ENCODE data around the gene TFR2.
"Not testable (repeated sequence)": the region's sequence is repeated elsewhere in the genome, so short reads cannot be mapped to it uniquely, and the experiment has no call there.

Gene TFR2

DNA sequence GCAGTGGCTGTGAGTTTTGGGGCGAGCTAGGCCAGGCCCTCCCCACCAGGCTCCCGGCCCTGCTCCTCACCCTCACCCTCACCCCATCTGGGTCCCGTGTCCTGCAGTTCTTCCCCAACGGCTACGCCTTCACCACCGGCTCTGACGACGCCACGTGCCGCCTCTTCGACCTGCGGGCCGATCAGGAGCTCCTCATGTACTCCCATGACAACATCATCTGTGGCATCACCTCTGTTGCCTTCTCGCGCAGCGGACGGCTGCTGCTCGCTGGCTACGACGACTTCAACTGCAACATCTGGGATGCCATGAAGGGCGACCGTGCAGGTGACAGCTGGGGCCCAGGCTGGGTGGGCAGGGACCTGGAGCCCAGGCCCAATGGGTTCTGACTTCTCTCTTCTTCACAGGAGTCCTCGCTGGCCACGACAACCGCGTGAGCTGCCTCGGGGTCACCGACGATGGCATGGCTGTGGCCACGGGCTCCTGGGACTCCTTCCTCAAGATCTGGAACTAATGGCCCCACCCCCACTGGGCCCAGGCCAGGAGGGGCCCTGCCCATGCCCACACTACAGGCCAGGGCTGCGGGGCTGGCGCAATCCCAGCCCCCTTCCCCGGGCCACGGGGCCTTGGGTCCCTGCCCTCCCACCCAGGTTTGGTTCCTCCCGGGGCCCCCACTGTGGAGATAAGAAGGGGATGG lies 37.1 kb upstream of the TFR2 start:
- no peak for DNase-seq (ENCODE audit: low spot score)

DNA sequence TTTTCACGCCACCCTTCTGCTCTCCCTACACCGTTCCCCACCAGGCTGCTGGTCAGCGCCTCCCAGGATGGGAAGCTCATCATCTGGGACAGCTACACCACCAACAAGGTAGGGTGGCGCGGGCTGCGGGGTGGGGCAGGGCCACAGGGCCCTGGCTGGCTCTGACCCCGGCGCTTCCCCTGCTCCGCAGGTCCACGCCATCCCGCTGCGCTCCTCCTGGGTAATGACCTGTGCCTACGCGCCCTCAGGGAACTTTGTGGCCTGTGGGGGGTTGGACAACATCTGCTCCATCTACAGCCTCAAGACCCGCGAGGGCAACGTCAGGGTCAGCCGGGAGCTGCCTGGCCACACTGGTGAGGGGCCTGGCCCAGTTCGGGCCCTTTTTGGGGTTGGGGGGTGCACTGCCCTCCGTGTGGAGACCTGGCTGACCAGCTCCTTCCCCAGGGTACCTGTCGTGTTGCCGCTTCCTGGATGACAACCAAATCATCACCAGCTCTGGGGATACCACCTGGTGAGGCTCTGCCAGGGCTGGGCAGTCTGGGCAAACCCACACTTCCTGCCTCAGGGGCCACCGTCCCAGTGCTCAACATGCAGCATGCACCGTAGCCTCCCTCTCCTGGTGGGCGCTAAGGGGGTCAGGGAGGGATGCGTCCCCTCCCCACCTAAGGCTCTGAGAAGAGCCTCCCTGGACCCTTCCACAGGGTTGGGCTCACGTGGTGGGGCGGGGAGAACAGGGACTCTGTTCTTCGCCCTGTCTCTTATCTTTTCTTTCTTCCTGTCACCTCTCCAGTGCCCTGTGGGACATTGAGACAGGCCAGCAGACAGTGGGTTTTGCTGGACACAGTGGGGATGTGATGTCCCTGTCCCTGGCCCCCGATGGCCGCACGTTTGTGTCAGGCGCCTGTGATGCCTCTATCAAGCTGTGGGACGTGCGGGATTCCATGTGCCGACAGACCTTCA lies 36.2 kb upstream of the TFR2 start:
- no peak for DNase-seq (ENCODE audit: low spot score)

DNA sequence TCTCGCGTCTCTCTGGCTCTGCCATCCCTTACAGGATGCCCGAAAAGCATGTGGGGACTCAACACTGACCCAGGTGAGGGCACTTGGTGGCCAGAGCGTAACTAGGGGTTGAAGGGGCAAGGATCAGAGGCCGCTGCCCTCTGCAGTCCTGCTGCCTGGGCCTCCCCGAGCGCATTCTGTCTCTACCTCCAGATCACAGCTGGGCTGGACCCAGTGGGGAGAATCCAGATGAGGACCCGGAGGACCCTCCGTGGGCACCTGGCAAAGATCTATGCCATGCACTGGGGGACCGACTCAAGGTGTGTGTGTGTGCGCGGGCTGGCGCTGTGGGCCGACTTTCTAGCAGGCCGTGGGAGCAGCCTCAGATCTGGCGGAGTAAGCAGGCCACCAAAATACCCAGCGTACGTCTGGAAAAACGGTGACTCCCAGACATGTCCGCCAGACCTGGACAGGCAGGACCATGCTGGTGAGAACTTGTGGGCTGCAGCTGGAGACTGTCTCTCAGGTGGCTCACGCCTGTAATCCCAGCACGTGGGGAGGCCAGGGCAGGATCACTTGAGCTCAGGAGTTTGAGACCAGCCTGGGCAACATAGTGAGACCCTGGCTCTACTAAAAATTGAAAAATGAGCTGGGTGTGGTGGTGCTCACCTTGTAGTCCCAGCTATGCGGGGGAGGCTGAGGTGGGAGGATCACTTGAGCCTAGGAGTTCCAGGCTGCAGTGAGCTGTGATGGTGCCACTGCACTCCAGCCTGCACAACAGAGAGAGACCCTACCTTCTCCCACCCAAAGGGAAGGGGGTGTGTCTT lies 35.4 kb upstream of the TFR2 start:
- DNase-seq (ENCODE audit: low spot score) = no peak

DNA sequence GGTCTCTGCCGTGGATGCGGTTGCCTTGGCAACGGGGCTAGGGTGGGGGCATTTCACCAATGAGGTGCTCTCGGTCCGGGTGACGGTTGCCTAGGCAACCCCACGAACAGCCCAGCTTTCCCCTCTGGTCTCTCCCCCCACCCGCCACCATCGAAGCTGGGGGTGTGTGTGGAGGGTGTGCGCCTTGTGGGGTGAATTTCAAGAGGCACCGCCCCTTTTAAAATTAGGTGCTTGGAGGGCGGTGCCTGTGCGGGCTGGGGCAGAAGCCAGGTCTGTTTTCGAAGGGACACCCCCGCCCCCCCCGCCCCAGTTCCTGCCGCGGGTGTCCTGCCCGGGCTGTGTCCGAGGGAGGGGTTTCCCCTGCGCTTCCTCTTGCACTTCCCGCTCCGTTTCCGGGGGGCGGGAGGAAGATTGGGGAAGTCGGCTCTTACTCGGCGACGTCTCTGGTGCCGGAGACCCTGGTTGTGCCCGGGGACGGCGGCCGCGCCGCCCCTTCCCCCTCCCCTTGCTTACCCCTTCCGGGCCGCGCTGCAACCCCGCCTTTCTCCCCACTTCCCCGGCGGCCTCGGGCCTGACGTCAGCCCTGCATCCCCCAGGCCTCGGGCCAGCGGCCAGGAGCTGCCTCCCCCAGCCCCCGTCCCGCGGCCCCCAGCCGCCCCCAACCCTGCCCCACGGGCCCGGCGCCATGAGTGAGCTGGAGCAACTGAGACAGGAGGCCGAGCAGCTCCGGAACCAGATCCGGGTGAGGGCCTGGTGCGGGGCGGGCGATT lies 34.4 kb upstream of the TFR2 start:
- peak; percentile 78 for DNase-seq (ENCODE audit: low spot score)

DNA sequence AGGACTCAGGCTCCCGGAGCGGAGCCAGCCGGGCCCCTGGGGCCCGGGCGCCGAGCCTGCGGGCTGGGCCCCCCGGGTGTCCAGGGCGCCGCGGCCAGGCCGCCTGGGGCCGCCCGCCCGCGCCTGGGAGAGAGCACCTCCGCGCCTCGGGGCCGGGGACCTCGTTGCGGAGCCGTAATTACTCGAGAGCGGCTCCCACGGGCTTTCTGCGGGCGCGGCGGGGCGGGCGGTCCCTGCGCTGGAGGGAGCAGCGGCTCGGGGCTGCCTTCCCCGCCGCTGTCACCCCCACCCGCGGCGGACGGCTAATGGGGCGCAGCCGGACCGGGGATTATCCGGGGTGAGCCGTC lies 33.7 kb upstream of the TFR2 start:
- peak; percentile 38 for DNase-seq (ENCODE audit: low spot score)

DNA sequence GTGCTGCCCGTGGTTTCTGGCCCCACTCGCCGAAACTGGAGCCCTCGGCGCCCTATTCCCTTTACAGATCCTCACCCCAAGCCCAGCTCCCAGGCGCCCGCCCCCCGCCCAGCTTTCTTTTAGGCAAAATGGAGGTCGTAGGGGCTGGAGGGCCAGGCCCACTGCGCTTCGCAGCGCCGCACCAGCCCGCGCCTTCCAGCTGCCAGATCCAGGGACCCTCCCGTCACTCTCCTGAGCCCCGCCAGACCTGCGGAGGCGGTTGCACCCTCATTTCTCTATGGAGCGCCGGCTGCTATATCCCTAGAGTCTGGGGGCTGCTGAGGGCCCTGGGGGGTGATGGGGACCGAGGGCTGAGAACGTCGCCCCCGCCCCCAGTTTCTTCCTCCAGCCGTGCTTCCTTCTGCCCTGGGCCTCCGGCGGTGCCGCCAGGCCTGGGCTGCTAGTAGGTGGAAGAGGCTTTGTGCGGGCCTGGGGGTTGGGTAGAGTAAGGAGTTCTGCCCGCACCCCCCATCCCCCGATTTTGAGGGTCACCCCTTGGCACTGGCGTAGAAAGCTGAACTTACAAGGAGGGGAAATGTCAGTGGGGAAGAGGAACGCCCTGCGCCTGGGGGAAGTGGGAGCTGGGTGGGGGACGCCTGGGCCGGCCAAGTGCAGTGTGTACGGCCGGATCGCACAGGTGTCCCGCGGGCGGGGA lies 33.2 kb upstream of the TFR2 start:
- no peak for DNase-seq (ENCODE audit: low spot score)

DNA sequence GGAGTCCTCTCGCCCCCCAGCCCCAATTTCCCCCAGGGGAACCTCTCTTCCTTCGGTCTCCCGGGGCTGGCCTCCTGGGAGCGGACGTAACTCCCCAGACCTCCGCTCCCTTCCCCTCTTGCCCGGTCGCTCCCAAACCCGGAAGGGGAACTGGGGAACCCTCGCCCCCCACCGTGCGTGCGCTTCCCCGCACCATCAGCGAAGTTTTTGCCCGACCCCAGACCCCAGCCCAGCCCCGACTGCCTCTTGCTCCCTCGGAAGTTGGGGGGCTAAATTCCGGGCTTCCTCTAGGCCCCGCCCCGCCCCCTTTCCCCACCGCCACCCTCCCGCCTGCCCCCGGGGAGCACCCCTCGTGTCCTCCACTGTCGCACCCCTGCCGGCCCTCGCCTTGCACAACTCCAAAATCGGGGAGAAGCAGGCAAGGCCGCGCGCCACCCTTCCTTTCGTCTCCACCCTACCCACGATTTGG lies 32.6 kb upstream of the TFR2 start:
- peak; percentile 40 for DNase-seq (ENCODE audit: low spot score)

DNA sequence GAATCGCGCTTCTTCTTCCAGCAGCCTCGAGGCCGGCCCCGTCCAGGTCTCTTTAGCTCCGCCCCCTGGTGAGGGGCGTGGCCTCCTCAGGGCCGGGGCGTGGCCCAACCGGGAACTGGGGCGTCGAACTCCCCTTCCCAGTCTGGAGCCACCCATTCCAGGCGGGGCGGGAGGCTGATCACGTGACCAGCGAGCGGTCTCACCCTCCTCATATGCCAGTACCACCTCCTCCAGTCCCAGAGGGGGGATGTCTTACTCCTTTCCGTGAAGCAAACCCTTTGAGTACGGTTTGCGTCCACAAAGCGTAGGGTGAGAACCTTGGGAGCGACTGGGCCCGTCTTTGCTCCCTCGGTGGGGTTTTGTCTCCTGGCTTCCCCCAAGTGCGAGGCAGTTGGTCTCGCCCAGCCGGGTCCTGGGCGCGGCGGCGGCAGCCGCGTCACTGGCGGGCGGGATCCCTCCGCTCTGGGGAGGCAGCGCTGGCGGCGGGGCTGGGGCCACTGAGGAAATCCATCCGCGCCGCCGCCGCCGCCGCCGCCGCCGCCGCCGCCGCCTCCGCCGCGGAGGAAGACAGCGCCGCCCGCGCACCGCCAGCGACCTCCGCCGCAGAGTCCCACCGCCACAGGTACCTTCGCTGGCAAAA lies 32.1 kb upstream of the TFR2 start, which contains the start of gene GNB2:
Gene GNB2 (plus strand): TSS at position 439 of the 640 bp plus-strand sequence. CDS start 2,526 bp downstream, outside the sequence.
- DNase-seq (ENCODE audit: low spot score) = peak; percentile 99

DNA sequence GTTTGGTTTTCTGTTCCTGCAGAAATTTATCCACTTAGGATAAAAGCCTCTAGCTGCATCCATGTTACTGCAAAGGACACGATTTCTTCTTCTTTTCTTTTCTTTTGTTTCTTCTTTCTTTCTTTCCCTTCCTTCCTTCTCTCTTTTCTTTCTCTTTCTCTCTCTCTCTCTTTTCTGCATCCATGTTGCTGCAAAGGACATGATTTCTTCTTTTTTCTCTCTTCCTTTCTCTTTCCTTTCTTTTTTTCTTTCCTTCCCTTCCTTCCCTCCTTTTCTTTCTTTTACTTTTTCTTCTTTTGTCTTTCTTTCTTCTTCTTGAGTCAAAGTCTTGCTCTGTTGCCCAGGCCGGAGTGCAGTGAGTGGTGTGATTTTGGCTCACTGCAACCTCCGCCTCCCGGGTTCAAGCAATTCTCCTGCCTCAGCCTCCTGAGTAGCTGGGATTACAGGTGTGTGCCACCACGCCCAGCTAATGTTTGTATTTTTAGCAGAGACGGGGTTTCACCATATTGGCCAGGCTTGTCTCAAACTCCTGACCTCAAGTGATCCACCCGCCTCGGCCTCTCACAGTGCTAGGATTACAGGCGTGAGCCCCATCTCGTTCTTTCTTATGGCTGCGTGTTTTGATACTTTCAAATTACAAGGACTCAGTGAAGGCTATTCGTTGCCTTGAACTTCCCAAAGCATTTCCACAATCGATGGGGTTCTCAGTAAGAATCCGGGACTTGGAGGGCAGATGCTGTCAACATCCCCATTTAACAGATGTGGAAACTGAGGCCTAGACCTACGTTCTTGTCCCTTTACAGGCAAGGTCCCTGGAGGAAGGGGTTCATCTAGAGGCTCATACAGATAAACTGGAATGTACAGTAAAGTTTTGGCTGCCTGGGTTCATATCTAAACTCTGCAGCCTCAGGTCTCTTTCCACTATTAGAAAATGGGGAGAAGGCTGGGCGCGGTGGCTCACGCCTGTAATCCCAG lies 30.3 kb upstream of the TFR2 start:
- no peak for DNase-seq (ENCODE audit: low spot score)

DNA sequence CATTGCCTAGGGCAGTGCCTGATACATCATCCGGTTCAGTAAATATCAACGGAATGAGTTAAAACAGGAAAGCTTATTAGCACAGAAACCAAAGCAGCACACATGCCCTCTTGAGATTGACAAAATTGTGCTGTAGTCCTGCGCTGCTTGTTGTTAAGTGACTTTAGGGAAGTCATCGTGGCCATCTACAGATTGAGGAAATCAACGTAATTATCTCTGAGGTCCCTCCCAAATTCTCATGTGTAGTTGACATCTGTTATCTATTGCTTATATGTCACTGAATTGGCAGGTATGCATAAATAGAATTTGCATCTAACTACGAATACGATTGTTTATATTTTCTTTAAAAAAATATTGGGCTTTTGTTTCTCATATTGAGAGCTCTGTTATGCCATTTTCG lies 28.7 kb upstream of the TFR2 start:
- DNase-seq (ENCODE audit: low spot score) = no peak

DNA sequence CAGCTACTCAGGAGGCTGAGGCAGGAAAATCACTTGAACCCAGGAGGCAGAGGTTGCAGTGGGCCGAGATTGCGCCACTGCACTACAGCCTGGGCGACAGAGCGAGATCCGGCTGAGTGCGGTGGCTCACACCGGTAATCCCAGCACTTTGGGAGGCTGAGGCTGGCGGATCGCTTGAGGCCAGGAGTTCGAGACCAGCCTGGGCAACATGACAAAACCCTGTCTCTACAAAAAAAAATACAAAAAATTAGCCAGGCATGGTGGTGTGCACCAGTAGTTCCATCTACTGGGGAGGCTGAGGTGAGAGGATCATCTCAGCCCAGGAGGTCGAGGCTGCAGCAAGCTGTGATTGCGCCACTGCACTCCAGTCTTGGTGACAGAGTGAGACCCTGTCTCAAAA lies 27.8 kb upstream of the TFR2 start:
- DNase-seq (ENCODE audit: low spot score) = not testable (repeated sequence)

DNA sequence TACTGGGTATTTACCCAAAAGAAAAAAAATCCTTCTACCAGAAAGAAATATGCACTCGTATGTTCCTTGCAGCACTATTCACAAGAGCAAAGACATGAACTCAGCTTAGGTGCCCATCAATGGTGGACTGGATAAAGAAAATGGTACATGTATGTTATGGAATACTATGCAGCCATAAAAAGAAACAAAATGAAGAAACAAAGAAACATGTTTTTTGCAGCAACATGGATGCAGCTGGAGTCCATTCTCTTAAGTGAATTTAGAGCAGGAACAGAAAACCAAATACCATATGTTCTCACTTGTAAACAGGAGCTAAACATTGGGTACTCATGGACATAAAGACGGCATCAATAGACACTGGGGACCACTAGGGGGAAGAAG lies 26.7 kb upstream of the TFR2 start:
- DNase-seq (ENCODE audit: low spot score) = no peak

DNA sequence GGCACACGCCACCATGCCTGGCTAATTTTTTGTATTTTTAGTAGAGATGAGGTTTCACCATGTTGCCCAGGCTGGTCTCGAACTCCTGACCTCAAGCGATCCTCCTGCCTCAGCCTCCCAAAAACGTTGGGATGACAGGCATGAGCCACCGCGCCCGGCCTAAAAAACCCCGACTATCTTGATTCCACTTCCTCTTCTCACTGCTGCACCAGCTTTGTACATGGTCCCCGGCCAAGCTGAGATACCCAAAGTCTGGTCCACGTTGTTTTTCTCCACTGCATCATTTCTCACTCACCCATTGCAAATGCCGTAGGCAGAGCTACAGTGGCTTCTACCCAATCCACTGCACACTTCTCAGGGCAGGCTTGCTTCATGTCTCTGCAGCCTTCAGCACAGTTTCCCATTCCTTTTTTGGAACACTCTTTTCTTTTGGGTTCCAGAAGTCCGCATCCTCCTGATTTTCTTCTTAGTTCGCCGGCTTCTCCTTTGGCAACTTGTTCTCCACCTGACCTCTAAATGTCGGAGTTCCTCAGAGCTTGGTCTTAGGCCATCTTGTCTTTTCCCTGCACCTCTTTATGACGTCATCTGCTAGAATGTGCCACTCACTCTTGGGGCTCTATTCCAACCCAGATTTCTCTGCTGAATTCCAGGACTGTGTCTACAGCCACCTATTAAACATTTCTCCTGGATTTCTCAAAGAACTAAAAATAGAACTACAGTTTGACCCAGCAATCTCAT lies 26.1 kb upstream of the TFR2 start:
- no peak for DNase-seq (ENCODE audit: low spot score)

DNA sequence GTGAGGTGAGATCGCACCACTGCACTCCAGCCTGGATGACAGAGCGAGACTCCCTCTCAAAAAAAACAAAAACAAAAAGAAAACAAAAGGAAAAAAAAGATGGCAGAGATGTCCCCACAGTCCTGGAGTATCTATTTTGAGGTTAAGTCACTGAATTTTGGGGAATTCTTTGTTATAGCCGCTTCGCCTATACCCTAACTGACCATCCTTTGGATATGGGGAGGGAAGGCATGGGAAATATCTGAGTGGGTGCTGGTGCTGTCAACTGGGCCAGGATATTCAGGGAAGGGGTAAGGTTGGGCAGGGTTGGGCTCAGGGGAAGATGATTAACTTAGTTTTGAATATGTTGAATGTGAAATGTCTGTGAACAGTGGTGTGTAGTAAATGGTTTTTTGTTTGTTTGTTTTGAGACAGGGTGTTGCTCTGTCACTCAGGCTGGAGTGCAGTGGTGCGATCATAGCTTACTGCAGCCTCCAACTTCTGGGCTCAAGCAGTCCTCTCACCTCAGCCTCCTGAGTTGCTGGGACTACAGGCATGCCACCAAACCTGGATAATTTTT lies 23.9 kb upstream of the TFR2 start:
- no peak for DNase-seq (ENCODE audit: low spot score)

DNA sequence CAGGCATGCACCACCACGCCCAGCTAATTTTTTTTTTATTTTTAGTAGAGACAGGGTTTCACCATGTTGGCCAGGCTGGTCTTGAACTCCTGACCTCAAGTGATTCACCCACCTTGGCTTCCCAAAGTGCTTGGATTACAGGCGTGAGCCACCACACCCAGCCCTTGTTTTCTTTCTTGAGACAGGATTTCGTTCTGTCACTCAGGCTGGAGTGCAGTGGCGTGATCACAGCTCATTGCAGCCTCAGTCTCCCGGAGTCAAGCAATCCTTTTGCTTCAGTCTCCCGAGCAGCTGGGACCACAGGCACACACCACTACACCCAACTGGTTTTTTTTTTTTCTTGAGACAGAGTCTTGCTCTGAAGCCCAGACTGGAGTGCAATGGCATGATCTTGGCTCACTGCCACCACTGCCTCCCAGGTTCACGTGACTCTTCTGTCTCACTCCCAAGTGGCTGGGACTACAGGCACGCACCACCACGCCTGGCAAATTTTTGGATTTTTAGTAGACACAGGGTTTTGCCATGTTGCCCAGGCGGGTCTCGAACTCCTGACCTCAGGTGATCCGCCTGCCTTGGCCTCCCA lies 20.9 kb upstream of the TFR2 start:
- not testable (repeated sequence) for DNase-seq (ENCODE audit: low spot score)

DNA sequence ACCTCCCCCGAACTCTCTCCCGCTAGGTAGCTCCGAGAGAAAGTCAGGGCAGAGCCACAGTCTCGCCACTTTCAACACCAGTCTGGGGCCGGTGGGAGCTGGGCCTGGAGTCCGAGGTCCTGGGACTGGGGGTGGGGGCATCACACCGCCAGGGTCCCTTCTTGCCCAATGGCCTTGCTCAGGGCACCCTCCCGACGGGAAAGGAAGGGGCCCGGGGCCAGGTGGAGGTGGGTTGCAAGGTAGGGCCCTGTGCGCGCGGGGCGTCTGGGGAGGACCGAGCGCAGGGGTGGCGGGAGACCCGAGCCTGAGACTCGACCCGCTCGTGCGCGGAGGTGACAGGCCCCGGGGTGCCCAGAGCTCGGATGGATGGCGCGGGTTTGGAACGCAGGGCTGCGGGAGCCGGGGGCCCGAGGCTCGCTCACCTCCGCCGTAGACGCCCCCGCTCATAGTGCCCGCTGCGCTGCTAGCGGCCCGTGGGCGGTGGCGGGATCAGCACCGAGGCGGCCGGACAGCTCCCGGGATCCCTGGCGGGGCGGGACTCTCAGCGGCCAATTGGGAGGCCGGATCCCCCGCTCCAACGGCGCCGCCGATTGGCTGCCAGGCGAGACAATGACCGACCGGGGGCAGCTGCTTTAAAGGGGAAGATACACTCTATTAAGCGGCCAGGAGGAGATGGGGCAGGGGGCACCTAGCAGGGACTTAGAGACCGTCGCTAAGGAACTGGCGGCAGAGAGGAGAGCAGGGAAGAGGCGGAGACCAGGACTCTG lies 14.7 kb upstream of the TFR2 start, which contains the start of gene ACTL6B:
Gene ACTL6B (minus strand): TSS at position 541 of the 767 bp plus-strand sequence. CDS start 94 bp downstream, at position 447.
- DNase-seq (ENCODE audit: low spot score) = peak; percentile 92
